Upper lobe of right lung (tissue), 1 donor: ENCODE results near the gene WDFY2. TPM values are rescaled to one million over a fixed set of nuclear protein-coding genes. Genes with fewer than 3 reads are reported as not detected.
"Not testable (repeated sequence)": the region's sequence is repeated elsewhere in the genome, so short reads cannot be mapped to it uniquely, and the experiment has no call there.

Experiments
- ATAC-seq: fragments of 200-7000 bp; cut with Tn5 transposase; one replicate; pipeline ENCODE4 v1.9.1; 2020; ENCODE audit warnings: mild to moderate bottlenecking, moderate library complexity
- DNase-seq: peaks from one replicate; pipeline ENCODE4 v3.0.0-alpha.2; 2020
- H3K27ac ChIP-seq: fragments of 200-600 bp; one replicate; pipeline ENCODE4 v1.8.0; 2022
- H3K27me3 ChIP-seq: fragments of 200-600 bp; one replicate; pipeline ENCODE4 v1.8.0; 2022; ENCODE audit warnings: mild to moderate bottlenecking
- H3K36me3 ChIP-seq: fragments of 200-600 bp; one replicate; pipeline ENCODE4 v1.8.0; 2022
- H3K4me1 ChIP-seq: fragments of 200-600 bp; one replicate; pipeline ENCODE4 v1.8.0; 2022
- H3K4me3 ChIP-seq: fragments of 200-600 bp; one replicate; pipeline ENCODE4 v1.8.0; 2022; ENCODE audit warnings: mild to moderate bottlenecking
- H3K9me3 ChIP-seq: fragments of 200-600 bp; one replicate; pipeline ENCODE4 v1.8.0; 2022
- CTCF ChIP-seq: fragments of 200-600 bp; IDR thresholded peaks from one replicate; pipeline ENCODE4 v1.8.0; 2022; ENCODE audit warnings: antibody characterized with exemption
- intact Hi-C: fragments of 100-400 bp; cut with DNase I; formaldehyde crosslinking; loops from one replicate; pipeline ENCODE4 v1.11.0; 2022
- total RNA-seq: library from RNA; stranded (reverse); fragmentation: NEBNext Ultra II Directional; extraction: Animal tissue kit (Norgen Biotek cat#: 25700); gene quantifications from one replicate; pipeline ENCODE4 v1.2.1, GENCODE V29; 2021
- donor health status: DM: no; HTN: yes; CAD: no; lungs with severe emphysema.

WDFY2 gene
- total RNA-seq, 1 donor from 2014 or later: 13.1 TPM

DNA sequence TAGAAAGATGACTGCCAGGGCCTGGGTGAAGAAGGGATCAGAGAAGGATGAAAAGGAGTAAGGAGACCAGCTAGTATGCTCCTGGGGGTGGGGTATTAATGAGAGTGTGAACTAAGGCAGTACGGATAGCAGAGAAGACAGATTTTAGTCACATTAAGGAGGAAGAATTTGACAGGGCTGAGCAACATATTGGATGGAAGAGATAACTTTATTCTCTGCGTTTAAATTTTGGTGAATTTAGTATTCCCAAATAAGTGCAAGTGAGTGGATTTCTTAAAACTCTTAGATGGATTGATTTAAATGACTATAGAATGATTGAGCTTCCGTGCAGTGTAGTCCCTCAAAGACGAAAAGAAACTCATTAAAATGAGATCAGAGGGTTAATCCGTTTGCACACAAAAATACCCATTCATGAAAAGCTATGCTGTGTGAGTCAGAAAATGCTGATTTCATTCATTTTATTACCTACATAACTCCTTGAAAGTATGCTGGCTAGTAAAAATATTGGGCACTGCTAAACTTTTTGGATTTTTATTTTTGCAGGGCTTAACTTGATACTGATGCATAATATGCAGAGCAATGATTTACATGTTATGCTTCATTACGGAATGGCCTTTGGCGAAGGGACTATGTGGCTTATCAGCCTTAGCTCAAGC is 54.1 kb downstream of the WDFY2 start:
- DNase-seq: no peak
- TF ChIP-seq CTCF: no peak
- intact Hi-C loops: no loop called here
- Histone ChIP-seq H3K4me1 (peaks cover 18% of the 10 kb centered on the region), H3K27ac (no peak overlapping the region), H3K9me3 (no peaks in the 10 kb centered on the region), H3K4me3 (no peak overlapping the region), H3K36me3 (no peaks in the 10 kb centered on the region), H3K27me3 (no peaks in the 10 kb centered on the region)
- no peak for ATAC-seq

- DNase-seq: no peak
- TF ChIP-seq CTCF: no peak
- Histone ChIP-seq H3K27ac (no peak overlapping the region), H3K9me3 (no peaks in the 10 kb centered on the region), H3K4me3 (no peak overlapping the region), H3K36me3 (no peaks in the 10 kb centered on the region), H3K4me1 (peaks cover 26% of the 10 kb centered on the region), H3K27me3 (no peaks in the 10 kb centered on the region)
- no peak for ATAC-seq
- intact Hi-C loops: no loop called here
Measured at GRCh38 chr13:51639171-51639570, 54.9 kb downstream of the WDFY2 start.

- H3K4me3 ChIP-seq, H3K27me3 ChIP-seq, DNase-seq, ATAC-seq, H3K27ac ChIP-seq, H3K36me3 ChIP-seq, intact Hi-C loops, H3K9me3 ChIP-seq: not testable (repeated sequence)
- peaks cover 38% of the 10 kb centered on the region for H3K4me1 ChIP-seq
Measured at GRCh38 chr13:51640696-51641095, 56.4 kb downstream of the WDFY2 start.

- Histone ChIP-seq H3K27me3 (no peaks in the 10 kb centered on the region), H3K36me3 (no peaks in the 10 kb centered on the region), H3K4me3 (no peak overlapping the region), H3K4me1 (peaks cover 34% of the 10 kb centered on the region), H3K27ac (no peak overlapping the region), H3K9me3 (no peaks in the 10 kb centered on the region)
- no peak for TF ChIP-seq CTCF
- DNase-seq: no peak
- intact Hi-C loops: no loop called here
- ATAC-seq: no peak
Measured at GRCh38 chr13:51643105-51643881, 59.0 kb downstream of the WDFY2 start.

GRCh38 chr13:51643882-51644281 is 59.6 kb downstream of the WDFY2 start:
- no peaks in the 10 kb centered on the region for H3K36me3 ChIP-seq
- no peak for DNase-seq
- no peak for TF ChIP-seq CTCF
- peaks cover 31% of the 10 kb centered on the region for H3K4me1 ChIP-seq
- no peaks in the 10 kb centered on the region for H3K9me3 ChIP-seq
- intact Hi-C loops: no loop called here
- H3K27ac ChIP-seq: no peak overlapping the region
- peak; percentile 30 for ATAC-seq
- H3K27me3 ChIP-seq: no peaks in the 10 kb centered on the region
- H3K4me3 ChIP-seq: no peak overlapping the region

GRCh38 chr13:51644654-51645053 is 60.4 kb downstream of the WDFY2 start:
- DNase-seq: no peak
- H3K4me1 ChIP-seq: peaks cover 31% of the 10 kb centered on the region
- no peaks in the 10 kb centered on the region for H3K27me3 ChIP-seq
- H3K9me3 ChIP-seq: no peaks in the 10 kb centered on the region
- ATAC-seq: peak; percentile 45
- intact Hi-C loops: no loop called here
- peak overlapping the region; percentile 55 for H3K27ac ChIP-seq
- no peaks in the 10 kb centered on the region for H3K36me3 ChIP-seq
- TF ChIP-seq CTCF: no peak
- no peak overlapping the region for H3K4me3 ChIP-seq
